Occipital lobe (tissue), 2 donors: ENCODE measurements around the gene SAMD13. TPM values are rescaled to one million over a fixed set of nuclear protein-coding genes. Genes with fewer than 3 reads are reported as not detected.

Source experiments
- DNase-seq: peaks from one replicate; lab custom pipeline; 2025; lab: John Stamatoyannopoulos, UW
- total RNA-seq: library from RNA; depleted of rRNA; stranded (reverse); fragments of >200 nt; gene quantifications from one replicate; pipeline ENCODE4 v1.2.3, GENCODE V29; 2014

Gene SAMD13, protein sequence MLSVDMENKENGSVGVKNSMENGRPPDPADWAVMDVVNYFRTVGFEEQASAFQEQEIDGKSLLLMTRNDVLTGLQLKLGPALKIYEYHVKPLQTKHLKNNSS
- total RNA-seq, result 4.5 TPM

DNA sequence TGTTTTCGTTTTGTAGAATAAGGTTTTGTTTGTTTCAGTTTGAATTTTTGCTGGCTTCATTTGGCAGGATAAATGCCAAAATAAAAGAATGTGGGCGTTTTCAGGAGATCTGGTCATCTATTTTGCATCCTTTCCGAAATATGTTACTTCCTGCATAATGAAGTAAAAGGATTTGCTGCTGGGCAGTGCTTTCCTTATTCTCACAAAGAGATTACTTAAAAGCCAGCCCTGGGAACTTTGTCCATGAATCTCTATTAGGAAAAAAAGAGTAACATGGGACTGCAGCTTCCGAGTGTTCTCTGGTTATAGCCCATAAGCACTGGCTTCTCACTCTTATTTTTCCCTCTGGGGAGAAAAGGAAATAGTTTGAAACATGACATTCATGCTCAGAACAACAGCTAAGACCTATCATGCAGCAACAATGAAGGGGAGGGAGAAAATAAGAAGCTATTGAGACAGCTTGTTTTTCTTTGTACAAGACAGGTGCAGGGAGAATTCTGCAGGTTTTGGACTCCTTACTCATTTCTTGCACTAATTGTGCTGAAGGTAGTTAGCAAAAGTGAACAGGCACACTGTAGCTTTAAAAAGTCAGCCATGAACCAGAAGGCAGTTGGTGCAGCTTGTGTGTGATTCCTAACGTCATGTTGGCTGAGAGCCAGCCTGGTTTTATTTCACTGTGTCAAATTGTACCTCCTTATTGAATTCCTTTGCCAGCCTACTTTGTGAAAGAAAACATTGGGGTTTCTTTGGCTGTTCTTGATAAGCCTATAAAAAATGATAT is at the start of gene SAMD13:
SAMD13 (plus strand) TSS at position 705 of the 781 bp plus-strand sequence. CDS start 1,527 bp downstream, outside the sequence.
- DNase-seq, result peak; percentile 35

DNA sequence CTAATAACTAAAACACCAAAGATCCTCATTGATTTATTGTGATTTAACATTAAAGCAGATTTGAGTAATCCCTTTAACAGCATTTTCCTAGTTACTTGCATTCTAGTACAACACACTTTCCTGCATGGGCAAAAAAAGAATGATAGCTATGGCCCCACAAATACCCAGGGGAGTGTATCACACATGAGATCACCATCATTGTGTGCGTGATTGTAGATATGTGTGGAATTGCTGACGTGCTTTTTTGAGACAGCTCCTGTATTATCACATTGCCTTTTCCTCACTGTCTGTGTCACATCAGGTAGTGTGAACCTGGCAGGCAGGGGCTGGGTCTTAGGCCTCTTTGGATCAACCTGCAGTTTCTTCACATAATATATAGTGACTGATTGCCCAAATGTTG is 48.5 kb upstream of the SAMD13 start:
- DNase-seq, result no peak

DNA sequence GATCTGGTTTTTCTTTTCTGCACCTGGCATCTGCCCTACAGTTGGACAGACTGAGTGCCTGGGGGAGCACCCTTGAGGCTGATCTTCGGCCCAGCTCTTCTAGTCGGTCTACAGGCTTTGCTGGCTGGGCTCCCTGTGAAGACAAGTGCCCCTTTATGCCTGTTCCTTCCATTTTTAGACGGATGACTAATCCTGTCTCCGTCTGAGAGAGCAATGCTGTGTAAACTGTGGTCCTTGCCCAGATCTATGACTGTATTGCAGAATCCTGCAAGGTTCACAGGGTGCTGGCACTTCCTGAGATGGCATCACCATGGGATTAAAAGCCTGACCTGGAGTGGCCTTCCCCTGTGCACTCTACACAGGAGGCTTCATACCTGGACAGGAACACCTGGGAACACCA is 47.6 kb upstream of the SAMD13 start:
- DNase-seq, result peak; percentile 84

DNA sequence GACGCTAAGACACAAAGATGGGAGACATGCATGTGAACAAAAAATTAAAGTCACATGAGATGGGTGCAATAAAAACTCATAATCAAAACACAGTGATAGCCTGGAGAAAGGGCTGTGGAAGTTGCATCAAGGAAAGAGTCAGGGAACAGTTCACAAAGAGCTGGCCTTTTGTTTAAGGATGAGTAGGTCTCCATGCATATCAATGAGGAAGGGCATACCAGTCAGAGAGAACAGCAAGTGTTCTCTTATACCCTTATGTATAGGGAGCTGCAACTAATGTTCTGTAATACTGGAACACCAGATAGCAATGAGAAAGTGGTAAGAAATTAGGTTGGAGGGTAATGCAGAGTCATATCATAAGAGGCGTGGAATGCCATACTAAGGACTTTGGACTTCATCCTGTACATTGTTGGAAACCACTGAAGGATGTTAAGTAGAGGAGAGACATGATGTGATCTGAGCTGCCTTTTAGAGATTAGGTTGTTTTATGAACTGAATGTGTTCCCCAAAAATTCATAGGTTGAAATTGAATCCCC is 46.7 kb upstream of the SAMD13 start:
- DNase-seq, result no peak

DNA sequence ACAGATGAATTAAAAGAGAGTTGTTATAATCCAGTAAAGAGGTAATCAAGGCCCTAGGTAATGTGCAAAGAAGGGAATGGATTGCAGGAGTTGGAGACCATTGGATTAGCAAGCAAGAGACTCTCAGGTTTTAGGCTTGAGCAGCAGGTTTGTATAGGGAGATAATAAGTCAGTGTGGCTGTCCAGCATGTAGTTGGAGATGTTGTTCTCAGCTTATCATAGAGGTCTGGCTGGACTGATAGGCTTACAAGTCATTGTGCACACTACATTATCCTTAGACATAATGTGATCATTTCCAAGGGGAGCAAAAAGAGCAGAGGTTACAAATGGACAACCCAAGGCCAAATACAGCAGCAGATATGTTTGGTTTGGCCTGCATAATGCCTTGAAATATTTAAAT is 45.9 kb upstream of the SAMD13 start:
- no peak for DNase-seq

DNA sequence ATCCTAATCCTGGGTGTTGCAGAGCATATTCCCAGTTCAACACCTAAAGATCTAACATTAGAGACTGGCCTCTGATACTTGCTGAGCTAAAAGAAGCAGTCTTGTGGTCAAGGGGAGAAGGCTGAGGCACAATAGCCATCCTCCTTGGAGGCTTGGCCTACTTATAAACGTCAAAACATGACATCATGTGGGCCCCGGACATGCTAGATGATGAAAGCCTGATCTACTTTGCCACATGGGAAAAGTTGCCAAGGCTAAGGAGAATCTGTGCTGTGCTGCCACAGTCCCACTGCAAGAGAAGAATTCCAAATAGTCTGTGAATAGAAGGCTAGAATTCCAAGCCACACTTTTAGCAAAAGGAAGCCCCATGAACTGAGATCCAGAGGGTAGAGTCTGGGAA is 43.9 kb upstream of the SAMD13 start:
- no peak for DNase-seq

DNA sequence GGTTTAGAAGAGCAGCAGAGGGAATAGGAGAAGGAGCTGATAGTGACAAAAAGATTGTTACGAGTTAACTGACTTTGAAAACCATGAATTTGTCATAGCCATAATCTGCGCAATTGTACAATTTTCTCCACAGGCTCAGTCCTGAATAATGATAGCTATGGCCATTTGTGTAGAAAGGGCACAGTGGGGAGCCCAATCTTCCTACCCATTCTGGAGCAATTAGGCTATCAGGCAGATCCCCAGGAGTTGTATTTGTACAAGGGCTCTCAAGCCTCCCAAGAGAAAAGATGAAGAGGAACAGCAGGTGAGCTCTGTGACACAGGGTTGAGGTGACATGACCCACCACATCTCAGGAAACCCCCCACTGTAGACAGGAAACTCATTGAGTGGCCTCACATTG is 42.1 kb upstream of the SAMD13 start:
- no peak for DNase-seq

DNA sequence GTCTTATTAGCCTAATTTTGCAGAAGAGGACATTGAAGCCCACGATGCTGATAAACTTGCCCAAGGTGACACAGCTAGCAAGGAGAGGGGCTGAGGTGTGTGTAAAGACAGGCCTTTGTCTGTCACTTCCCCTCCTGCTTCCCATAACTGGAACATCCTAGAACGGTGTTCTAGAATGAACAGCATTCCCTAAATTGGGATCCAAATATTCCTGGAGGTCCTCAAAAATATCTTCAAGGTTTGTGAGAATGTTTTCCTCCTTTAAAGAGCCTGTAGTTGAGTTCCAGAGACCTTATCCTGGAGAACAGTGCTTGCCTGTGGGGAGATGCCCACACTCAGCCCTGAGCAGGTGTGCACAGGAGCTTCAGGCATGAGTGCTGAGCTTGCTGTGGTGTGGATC is 41.5 kb upstream of the SAMD13 start:
- DNase-seq, result no peak

DNA sequence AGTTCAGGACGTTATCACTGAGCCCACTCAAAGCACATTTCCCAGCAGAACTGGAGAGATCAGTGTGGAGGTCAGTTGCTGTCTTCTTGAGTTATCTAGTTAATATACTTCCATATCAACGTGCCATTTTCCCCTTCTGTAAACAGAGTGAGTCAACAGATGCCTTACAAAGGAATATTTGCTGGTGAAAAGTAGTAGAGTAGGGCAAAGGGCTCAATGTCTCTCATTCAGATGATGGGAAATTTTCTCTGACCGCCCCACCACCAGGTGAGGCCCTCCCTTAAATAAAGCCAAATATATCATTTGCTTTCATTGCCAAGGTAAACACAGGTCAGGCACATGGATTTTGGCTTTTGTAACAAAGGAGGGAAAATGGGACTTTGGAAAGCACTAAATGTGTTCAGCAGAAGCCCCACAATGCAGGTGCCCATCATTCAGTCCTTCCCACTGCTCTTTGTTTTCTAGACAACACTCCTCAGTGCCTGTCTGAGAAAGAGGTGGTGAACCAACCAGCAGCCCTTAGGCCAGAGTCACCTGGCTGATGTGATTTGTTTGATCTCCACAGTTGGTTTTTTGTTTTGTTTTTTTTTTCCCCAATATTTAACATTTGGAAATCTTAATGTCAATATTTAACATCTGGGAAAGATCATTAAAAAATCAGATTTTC is 40.5 kb upstream of the SAMD13 start:
- DNase-seq, result no peak

DNA sequence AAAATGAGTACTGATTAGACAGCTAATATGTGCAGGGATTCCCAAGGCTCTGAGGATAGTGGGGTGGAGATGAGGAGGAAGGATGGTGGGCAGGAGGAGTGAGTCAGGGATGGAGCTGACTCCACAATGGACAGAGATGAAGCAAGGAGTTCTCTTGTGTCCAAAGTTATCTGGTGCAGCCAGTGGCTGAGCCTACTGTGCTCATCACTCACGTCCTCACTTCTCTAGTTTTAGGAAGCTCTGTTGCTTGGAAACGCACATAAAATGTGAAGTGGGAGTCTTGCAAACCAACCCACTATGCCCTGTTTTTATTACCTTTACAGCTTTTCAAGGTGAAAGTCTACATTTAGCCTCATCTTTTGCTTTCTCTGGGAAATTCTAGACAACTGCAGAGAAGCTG is 36.5 kb upstream of the SAMD13 start:
- DNase-seq, result no peak

DNA sequence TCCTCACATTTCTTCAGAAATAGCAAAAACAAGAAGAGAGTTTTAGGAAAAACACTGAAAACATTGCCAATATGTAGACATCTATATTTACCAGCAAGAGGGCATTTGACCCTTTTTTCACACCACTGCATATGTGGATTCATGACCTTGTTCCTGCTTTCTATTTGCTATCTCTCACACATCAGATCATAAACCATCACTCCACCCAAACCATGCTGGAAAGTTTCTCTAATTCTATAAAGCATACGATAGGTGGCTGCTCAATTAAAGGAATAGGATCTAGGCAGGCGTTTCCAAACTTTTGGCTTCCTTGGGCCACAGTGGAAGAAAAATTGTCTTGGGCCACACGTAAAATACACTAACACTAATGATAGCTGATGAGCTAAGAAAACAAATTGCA is 35.6 kb upstream of the SAMD13 start:
- no peak for DNase-seq

DNA sequence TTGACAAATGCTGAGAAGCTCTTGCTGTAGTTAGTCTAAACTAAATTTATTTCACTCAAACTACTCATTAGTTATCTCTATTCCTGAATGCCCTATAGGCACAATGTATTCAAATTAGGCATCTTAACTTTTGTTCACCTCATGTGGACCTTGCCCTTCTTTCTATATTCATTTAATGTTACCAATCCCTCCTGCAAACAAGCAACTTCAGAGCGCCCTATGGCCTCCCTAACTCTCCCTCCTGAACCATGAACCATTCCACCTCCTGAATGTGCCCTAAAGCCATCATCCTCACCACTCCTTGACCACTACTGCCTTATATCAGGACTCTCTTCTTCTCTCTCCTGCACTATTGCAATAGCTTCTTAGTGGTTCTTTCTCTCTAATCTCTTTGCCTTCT is 34.8 kb upstream of the SAMD13 start:
- no peak for DNase-seq

DNA sequence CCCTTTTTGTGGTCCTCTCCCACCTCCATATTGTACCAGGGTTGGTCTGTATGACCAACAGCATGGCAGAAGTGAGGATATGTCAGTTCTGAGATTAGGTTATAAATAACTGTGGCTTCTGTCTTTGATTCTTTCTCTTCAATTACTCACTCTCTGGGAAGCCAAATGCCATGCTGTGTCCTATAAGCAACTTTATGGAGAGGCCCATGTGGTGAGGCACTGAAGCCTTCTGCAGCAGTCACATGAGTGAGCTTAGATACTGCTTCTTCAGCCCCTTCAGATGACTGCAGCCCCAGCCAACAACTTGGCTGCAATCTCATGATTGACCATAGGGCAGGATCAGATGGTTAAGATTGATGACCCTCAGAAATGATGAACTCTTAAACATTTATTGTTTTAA is 34.0 kb upstream of the SAMD13 start:
- no peak for DNase-seq

DNA sequence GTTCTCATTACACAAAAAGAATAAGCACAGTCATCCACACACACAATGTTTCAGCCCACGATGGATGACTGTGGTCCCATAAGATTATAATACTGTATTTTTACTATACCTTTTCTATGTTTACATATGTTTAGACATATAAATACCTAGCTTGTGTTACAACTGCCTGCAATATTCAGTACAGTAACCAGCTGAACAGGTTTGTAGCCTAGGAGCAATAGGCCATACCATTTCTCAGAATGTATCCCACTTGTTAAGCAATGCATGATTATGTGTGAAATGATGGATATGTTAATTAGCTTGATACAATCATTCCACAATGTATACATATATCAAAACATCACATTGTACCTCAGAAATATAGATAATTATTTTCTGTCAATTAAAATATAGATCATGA is 33.2 kb upstream of the SAMD13 start:
- DNase-seq, result no peak

DNA sequence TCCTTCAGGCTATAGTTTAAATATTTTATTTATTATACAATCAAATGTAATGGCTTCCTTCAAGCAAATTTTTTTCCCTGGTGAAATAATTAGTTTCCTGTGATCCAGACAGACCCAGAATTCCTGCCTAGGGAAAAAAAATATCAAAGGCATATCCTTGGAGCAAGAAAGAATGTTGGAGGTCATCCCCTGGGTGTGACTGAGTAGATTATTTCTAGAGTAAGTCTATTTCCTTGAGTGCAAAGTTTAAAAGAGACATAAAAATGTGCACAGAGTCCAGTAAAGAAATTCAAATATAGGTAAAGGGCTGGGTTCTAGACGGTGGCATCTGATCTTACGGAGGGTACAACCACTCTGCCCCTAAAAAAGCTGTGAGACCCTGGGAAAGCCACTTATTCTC is 32.2 kb upstream of the SAMD13 start:
- DNase-seq, result no peak

DNA sequence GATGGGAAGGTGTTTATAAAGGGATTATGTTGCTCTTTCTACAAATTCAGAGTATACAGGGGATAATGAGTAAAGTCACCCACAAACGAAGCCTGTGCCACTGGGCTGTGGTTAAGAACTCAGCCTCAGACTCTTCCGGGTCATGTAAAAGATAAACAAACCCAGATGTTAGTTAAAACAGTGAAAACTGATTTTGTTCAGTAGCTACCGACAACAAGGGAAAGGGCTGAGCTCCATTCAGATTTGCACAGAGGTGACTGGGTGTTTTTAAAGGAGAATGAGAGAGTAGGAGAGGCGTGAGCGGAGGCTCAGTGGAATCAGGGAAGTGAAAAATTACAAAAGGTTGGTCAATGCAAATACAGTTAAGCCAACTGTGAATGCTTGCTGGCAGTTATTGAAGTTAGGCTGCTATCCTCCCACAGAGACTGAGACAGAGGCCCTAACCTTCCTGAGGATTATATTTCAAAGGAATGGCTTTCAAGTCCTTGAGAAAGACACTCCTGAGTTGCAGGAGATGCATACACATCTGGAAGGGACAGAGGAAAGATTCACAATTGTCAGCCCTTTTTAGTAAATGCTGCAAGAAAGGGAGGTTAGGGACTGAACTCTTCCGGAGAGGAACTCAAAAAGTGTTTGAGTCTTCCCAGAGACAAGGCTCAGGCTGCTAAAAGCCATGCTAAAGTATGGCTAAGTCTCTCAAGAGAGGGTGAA is 29.9 kb upstream of the SAMD13 start:
- DNase-seq, result no peak

DNA sequence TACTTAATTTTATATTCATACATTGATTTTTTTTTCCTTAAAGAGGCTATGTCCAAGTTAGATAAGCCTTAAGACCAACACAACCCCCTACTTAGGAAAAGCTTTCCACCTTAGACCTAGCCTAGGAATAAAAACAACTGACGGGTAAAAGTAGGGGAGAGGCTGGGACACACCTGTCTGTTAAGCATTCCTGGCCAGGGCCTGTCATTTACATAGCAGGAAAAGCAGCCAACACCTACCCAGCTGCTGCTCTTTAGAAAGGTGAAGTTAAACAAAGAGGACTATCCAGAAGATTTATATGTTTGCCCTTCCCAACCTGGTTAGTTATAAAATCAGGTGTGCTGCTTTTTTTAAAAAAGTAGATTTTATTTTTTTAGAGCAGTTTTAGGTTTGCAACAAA is 29.1 kb upstream of the SAMD13 start:
- no peak for DNase-seq

DNA sequence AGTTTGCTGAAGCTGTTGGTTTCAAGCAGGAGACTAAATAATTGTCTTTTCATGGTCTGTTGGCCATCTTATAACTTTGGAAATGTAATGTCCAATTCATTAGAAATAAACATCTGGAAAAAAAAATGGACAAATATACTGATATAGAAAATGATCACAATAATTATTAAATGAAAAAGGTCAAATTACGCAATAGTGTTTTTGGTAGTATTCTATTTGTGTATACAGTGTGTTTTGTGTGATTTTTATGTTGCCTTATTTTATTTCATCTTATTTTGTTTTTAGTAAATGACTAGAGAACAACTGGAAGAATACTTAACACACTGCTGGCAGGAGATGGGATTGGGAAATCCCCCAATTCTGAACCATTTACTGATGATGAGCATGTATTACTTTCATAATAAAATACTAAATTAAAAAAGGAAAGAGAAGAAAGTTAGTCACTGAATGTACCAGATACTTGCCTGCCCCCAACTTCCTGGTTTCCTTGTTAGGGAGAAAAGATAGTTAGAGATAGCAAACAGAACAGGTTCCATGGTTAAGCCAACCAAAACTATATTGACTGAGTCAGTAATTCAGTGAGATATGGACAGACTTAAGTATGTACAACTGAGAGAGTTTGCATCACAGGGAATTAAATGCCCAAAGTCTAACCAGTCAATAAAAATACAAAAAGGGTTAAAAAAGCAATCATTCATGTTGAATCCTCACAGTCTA is 24.0 kb upstream of the SAMD13 start:
- DNase-seq, result no peak

DNA sequence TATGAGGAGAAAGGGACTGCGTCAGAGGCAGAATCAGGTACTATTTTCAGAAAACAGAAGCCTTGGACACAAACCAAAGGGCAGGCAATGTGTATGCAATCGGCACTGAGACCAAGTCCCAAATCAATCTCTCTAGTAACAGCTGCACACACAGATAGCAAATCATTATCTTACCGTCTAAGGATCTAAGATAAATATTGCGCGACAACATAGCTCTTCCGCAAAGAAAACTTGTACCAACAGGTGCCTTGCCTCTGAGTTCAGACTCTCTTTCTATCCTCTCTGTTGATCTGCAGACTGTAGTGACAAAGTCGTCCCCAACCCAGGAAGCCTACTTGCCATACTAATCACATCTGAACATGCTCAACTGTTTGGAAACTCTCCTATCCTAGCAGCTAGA is 22.6 kb upstream of the SAMD13 start:
- DNase-seq, result no peak

DNA sequence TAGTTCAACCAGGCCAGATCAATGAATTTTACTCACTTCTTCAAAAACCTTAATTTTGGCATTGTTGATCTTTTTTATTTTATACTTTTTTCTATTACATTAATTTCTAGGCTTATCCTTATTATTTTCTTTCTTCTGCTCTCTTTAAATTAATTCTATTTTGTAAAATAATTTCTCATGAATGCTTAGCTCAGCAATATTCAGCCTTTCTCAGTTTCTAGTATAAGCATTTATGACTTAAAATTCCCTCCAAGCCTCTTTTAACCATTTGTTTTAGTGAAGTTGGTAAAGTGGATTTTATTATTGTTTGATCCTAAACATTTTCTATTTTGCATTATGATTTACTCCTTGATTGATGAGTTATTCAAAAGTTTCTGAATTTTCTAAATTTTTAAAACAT is 20.6 kb upstream of the SAMD13 start:
- no peak for DNase-seq

DNA sequence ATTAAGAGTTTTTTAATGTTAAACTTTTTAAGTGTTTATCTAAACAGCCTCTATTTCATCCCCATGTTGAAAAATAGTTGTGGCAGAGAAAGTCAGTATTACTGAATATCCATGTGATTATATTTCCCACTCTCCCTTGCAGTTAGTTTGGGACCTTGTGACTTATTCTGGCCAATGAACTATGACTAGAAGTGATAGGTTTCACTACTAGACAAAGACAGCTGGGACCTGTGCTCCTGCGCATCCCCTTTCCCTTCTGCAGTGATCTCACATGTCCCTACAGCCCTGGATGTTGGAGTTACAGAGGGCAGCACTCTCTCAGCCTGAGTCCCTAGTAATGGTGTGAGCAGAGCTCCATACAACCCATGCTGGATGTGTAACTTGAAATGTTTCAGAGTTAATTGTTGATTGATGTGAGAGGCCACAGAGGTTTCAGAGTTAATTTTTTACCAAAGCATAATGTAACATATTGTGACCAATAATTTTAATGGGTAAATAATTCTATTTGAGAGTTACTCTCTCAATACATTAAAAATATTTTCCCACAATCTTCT is 18.7 kb upstream of the SAMD13 start:
- no peak for DNase-seq
